Measurements from ENCODE around the gene MCCD1.

The MCCD1 gene

GRCh38 chr6:31544676-31545075 is 15.9 kb downstream of the MCCD1 start:
- DNase-seq, result no peak

- DNase-seq, result no peak
Measured at GRCh38 chr6:31545291-31545690, 16.5 kb downstream of the MCCD1 start.

GRCh38 chr6:31546339-31546957 is 17.7 kb downstream of the MCCD1 start, which contains the start of gene ATP6V1G2:
Gene ATP6V1G2, minus strand, starts transcription at chr6:31546608. Its CDS starts 49 bp downstream, at chr6:31546559.
- peak; percentile 84 to 89 for DNase-seq

DNA sequence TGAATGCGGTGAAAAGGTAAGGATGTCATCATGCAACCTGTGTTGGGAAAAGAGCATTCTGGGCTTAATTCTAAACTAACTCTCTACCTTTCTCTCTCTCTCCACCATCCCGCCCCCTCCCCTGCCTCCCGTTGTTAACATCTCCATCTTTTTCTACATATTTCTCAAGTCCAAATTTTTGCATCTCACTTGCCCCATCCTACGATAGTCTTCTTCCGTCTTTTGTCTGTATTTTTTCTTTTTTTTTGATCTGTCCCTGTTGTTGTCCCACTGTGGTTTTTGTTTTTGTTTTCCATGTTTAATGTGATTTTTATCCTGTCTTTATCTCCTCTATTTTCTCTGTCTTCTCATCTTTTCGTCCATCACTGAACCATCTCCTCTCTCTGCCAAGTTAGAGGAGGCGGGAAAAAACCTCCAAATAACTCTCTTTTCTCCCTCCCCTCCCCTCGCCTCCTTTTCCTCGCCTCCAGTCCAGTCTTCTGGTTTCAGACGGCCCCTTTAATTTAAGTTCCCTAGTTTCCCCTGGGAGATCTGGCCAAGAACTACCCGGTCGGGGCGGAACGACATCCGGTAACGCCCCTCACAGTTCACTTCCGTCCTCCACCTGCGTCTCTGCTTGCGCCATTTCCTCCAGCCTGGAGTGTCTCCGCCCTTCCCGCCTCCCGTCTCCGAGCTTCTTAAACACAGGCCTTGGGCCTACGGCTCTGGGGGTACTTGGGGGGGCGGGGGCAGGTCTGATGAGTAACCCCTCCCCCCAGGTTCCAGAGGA is 18.4 kb downstream of the MCCD1 start, which contains the start of gene NFKBIL1:
Gene NFKBIL1 (plus strand): TSS at position 651 of the 769 bp plus-strand sequence. CDS start 87 bp downstream, at position 738.
- peak; percentile 93 to 94 for DNase-seq

DNA sequence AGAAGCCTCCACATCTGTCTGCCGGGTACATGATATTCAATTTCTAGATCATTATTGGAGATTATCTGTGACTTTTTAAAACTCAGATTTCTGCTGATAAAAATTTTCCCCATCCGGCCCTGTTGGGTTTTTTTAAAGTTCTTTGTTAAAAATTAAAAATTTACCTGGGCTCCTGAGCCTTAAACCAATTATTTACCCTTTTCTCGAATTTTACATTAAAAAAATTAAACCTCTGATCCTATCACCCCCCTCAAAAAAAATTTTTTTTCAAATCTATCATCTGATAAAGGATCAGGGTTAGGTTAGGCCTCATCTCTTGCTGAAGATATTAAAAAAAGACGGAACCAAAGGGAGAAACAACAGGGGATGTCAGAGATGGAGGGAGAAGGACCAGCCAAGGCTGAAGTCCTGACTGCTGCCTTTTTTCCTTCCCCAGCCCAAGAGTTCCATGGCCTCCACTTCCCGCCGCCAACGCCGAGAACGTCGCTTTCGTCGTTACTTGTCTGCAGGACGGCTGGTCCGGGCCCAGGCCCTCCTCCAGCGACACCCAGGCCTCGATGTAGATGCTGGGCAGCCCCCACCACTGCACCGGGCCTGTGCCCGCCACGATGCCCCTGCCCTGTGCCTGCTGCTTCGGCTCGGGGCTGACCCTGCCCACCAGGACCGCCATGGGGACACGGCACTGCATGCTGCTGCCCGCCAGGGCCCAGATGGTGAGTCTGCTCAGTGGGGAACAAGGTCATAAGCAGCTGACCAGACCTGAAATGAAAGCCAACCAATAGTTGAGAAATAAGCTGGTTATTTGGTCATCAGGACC is 19.2 kb downstream of the MCCD1 start:
- DNase-seq, result no peak

DNA sequence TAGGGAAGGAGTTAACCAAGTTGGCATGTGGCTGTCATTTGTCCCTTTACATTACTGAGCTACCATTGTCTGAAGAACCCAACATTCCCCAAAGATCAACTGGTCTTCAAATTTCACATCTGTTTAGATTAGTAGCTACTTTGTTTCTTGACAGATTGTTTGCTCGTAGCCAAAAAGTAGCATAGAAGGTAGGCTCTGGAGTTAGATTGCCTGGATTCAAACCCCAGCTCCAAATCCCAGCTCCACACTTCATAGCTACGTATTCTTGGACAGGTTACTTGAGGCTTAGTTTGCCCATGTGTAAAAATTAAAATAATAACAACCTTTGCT is 19.7 kb downstream of the MCCD1 start:
- DNase-seq, result no peak

GRCh38 chr6:31551371-31551770 is 22.6 kb downstream of the MCCD1 start:
- DNase-seq, result peak; percentile 77 to 79

DNA sequence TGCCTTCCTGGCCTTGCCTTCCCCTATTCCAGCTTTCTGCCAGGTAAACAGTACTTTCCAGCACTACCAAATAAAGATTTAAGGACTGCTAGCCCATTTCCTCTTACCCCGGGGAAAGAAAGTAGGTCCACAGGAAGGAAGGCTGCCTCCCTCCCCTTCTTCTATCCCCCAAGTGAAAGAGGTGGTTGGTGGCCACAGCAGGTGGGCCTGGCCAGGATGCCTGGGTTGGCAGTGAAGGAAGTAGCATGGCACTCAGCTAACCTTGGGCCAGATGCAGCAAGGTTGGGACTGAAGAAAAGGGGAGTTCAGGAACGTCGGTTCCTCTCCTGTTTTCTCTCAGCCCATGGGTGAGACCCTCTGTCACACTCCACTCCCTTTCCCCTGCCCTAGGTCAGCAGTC is 27.5 kb downstream of the MCCD1 start:
- no peak for DNase-seq

DNA sequence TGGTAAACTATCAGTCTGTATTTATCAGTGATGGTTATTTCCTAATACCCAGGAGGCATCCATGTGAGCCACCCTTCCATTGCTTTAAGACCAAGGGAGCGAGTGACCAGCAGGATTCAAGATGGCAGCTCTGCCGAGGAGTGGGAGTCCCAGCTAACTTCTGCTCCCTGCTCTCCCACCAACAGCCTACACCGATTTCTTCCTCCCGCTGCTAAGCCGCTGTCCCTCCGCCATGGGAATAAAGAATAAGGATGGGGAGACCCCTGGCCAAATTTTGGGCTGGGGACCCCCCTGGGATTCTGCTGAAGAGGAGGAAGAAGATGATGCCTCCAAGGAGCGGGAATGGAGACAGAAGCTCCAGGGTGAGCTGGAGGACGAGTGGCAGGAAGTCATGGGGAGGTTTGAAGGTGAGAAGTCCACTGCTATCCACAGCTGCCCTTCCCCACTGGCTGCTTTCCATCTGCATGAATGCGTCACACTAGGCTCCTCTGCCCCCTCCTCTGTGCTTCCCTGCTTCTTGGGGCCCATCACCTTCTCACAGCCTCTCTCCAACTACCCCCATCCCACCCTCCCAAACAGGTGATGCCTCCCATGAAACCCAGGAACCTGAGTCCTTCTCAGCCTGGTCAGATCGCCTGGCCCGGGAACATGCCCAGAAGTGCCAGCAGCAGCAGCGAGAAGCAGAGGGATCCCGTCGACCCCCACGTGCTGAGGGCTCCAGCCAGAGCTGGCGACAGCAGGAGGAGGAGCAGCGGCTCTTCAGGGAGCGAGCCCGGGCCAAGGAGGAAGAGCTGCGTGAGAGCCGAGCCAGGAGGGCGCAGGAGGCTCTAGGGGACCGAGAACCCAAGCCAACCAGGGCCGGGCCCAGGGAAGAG is 28.9 kb downstream of the MCCD1 start:
- no peak for DNase-seq

GRCh38 chr6:31558318-31558625 is 29.5 kb downstream of the MCCD1 start:
- no peak for DNase-seq

DNA sequence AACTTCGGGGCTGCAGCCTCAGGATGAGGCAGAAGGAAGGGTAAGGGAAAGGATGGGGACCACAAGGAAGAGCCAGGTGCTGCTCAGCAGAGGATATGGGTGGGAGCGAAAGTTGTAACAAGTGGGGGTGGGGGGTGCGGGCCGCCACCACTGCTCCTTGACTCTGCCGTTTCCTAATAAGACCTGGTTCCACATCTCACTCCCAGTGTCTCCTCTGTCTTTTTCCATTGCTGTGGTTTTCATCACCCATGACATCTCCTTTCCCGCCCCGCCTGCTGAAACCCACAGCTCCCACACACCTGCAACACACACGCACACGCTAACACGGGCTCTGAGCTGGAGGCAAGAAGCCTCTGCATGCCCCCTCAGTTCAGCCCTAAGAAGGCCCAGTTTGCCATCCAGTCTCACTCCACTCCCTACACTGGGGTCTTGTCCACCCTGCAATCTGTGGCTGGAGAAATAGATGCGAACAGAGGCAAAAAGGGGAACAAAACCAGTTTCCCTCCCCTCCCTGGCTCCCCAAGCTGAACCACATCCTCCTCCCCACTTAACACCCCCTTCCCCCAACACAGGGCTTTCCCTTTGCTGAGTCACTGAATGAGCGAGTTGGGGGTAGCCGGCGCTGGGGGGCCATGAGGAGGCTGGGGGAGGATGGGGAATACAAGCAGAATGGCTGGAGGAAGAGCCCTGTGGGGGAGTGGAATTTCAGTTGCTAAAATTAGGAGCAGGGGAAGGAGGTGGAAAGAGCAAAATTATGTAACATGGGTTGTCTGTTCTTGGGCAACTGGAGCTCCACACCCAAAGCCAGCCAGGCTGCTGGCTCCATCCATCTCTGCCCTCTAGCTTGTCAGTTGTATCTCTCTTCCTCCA is 30.1 kb downstream of the MCCD1 start:
- DNase-seq, result peak; percentile 74 to 78

- DNase-seq, result no peak
Measured at GRCh38 chr6:31559606-31559957, 30.8 kb downstream of the MCCD1 start.

DNA sequence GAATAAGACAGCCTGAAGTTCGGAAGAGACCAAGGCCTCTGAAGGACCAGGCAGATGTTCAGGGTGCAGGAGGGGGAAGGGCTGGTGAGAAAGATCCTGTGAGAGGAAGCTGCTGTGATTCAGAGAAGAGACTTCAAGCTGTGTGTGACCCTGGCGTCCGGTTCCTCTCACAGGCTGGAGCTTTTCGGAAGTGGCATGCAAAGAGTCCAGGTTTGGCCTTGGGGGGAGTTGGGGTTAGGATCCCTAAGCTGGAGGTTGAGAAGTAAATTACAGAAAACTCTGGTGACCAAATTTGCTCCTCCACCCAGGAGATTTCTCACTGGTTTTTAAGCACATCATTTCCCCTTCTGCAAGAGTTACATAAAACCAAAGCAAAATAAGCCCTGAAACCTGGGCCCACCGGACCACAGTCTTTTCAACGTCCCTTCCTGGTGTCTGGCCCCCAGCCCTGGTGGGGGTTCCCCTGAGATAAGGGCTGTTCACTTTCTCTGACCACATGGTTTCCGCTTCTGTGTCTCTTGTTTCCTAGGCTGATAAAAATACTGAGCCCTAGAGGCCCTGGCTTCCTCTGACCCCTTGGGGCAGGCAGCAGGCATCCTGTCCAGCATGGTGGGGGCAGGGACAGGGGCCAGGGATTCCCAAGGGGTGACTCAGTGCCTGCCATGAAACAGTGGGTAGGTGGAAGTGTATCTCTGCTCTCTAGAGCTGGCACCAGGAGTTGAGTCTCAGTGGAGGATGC is 31.4 kb downstream of the MCCD1 start:
- DNase-seq, result peak; percentile 67 to 77

- no peak for DNase-seq
Measured at GRCh38 chr6:31560697-31561058, 31.9 kb downstream of the MCCD1 start.

GRCh38 chr6:31567531-31568370 is 39.0 kb downstream of the MCCD1 start:
- DNase-seq, result peak in 1 of 2 donors; percentile 61

DNA sequence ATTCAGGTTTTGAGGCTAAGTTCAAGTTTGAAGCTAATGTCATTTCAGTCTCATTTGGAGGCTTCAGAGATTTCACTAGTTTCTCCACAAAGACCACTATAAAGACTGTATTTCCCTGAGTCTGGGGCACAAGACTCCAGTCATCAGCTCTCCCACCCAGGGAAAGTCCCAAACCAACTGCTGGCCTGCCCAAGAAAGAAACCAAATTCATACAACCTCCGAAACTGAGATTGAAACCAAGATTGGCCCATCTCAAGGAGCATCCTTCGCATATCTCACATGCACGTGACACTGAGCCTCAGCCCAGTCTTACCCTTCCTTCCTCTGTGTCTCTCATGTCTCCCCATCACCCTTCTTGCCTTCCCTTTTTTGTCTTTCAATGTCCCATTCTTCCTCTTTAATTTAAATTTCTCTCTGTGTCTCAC is 39.8 kb downstream of the MCCD1 start:
- DNase-seq, result peak; percentile 81 to 89

- DNase-seq, result no peak
Measured at GRCh38 chr6:31569861-31570536, 41.2 kb downstream of the MCCD1 start.

DNA sequence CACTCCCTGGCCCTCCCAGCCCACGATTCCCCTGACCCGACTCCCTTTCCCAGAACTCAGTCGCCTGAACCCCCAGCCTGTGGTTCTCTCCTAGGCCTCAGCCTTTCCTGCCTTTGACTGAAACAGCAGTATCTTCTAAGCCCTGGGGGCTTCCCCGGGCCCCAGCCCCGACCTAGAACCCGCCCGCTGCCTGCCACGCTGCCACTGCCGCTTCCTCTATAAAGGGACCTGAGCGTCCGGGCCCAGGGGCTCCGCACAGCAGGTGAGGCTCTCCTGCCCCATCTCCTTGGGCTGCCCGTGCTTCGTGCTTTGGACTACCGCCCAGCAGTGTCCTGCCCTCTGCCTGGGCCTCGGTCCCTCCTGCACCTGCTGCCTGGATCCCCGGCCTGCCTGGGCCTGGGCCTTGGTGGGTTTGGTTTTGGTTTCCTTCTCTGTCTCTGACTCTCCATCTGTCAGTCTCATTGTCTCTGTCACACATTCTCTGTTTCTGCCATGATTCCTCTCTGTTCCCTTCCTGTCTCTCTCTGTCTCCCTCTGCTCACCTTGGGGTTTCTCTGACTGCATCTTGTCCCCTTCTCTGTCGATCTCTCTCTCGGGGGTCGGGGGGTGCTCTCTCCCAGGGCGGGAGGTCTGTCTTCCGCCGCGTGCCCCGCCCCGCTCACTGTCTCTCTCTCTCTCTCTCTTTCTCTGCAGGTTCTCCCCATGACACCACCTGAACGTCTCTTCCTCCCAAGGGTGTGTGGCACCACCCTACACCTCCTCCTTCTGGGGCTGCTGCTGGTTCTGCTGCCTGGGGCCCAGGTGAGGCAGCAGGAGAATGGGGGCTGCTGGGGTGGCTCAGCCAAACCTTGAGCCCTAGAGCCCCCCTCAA is 43.5 kb downstream of the MCCD1 start, which contains the start of gene LTA:
Gene LTA (plus strand): TSS at position 249 of the 871 bp plus-strand sequence. CDS start 454 bp downstream, at position 703.
- DNase-seq, result peak; percentile 78 to 89
